Activated T-cell treated with anti-CD3 and anti-CD28 coated beads, Interleukin-2, amount 50 U/mL, for 4 hours (primary cell): ENCODE data around the gene TPM3. TPM values are rescaled to one million over a fixed set of nuclear protein-coding genes. Genes with fewer than 3 reads are reported as not detected.
"Not testable (repeated sequence)": the region's sequence is repeated elsewhere in the genome, so short reads cannot be mapped to it uniquely, and the experiment has no call there.

Source experiments
- ATAC-seq, 2 donors: fragments of 200-7000 bp; cut with Tn5 transposase; one replicate each; pipeline ENCODE4 v1.10.0; 2021
- DNase-seq: peaks from one replicate; pipeline ENCODE4 v3.0.0-alpha.2; 2020
- H3K27me3 Mint-ChIP-seq: one replicate; pipeline ENCODE4 v1.8.0; 2021; ENCODE audit warnings: low read depth, mixed read lengths
- H3K36me3 Mint-ChIP-seq: one replicate; pipeline ENCODE4 v1.8.0; 2022; ENCODE audit warnings: mixed read lengths; ENCODE audit not compliant: insufficient read depth
- H3K4me1 Mint-ChIP-seq: one replicate; pipeline ENCODE4 v1.8.0; 2021; ENCODE audit warnings: low read depth, mixed read lengths
- H3K4me3 Mint-ChIP-seq: one replicate; pipeline ENCODE4 v1.8.0; 2021; ENCODE audit warnings: mild to moderate bottlenecking, moderate library complexity, mixed read lengths
- H3K9me3 Mint-ChIP-seq: one replicate; pipeline ENCODE4 v1.8.0; 2021; ENCODE audit warnings: mixed read lengths
- total RNA-seq, 3 donors: library from RNA; stranded (reverse); gene quantifications; one replicate each; pipeline ENCODE4 v1.2.1, GENCODE V29; 2021

Gene TPM3
- total RNA-seq, 3 donors from 2014 or later, result 788 to 834 (median 808) TPM

- peak; percentile 98 for DNase-seq
- Mint-ChIP-seq H3K9me3 (peaks cover 3% of the 10 kb centered on the region), H3K36me3 (peaks cover 39% of the 10 kb centered on the region), H3K4me3 (peak within 1 kb of the TSS; percentile 97), H3K27me3 (no peaks in the 10 kb centered on the region), H3K4me1 (peaks cover 60% of the 10 kb centered on the region)
- ATAC-seq, result peak; percentile 89 to 90
Observed at GRCh38 chr1:154220071-154220969, 28.4 kb upstream of the TPM3 start, which contains the start of gene UBAP2L. TSS of gene UBAP2L (plus strand) at chr1:154220955. CDS start at chr1:154225124, 4,169 bp downstream.

- peaks cover 54% of the 10 kb centered on the region for H3K4me1 Mint-ChIP-seq
- no peaks in the 10 kb centered on the region for H3K27me3 Mint-ChIP-seq
- H3K9me3 Mint-ChIP-seq, result peaks cover 3% of the 10 kb centered on the region
- H3K36me3 Mint-ChIP-seq, result peaks cover 37% of the 10 kb centered on the region
- H3K4me3 Mint-ChIP-seq, result peak overlapping the region; percentile 97
- ATAC-seq (no peak), DNase-seq (no peak)
Observed at GRCh38 chr1:154219541-154219940, 27.6 kb upstream of the TPM3 start.

- Mint-ChIP-seq H3K27me3 (no peaks in the 10 kb centered on the region), H3K9me3 (peaks cover 3% of the 10 kb centered on the region), H3K4me1 (peaks cover 51% of the 10 kb centered on the region), H3K36me3 (peaks cover 40% of the 10 kb centered on the region), H3K4me3 (peak overlapping the region; percentile 97)
- no peak for DNase-seq
- no peak for ATAC-seq
Observed at GRCh38 chr1:154218545-154218944, 26.6 kb upstream of the TPM3 start.

- ATAC-seq (peak; percentile 90 to 93), DNase-seq (no peak)
- H3K36me3 Mint-ChIP-seq, result peaks cover 33% of the 10 kb centered on the region
- no peaks in the 10 kb centered on the region for H3K27me3 Mint-ChIP-seq
- H3K4me1 Mint-ChIP-seq, result peaks cover 37% of the 10 kb centered on the region
- H3K4me3 Mint-ChIP-seq, result no peak overlapping the region
- no peaks in the 10 kb centered on the region for H3K9me3 Mint-ChIP-seq
Observed at GRCh38 chr1:154213274-154213673, 21.4 kb upstream of the TPM3 start.

- no peaks in the 10 kb centered on the region for H3K9me3 Mint-ChIP-seq
- no peak for DNase-seq
- no peak overlapping the region for H3K4me3 Mint-ChIP-seq
- H3K27me3 Mint-ChIP-seq, result no peaks in the 10 kb centered on the region
- ATAC-seq, result no peak
- H3K36me3 Mint-ChIP-seq, result peaks cover 29% of the 10 kb centered on the region
- H3K4me1 Mint-ChIP-seq, result peaks cover 29% of the 10 kb centered on the region
Observed at GRCh38 chr1:154212083-154212482, 20.2 kb upstream of the TPM3 start.

- ATAC-seq (peak; percentile 20 to 22), DNase-seq (no peak)
- no peak overlapping the region for H3K4me3 Mint-ChIP-seq
- H3K4me1 Mint-ChIP-seq, result peaks cover 34% of the 10 kb centered on the region
- peaks cover 34% of the 10 kb centered on the region for H3K36me3 Mint-ChIP-seq
- H3K27me3 Mint-ChIP-seq, result no peaks in the 10 kb centered on the region
- no peaks in the 10 kb centered on the region for H3K9me3 Mint-ChIP-seq
Observed at GRCh38 chr1:154208677-154209388, 16.9 kb upstream of the TPM3 start.

- Mint-ChIP-seq H3K27me3 (no peaks in the 10 kb centered on the region), H3K9me3 (no peaks in the 10 kb centered on the region), H3K36me3 (peaks cover 30% of the 10 kb centered on the region), H3K4me3 (no peak overlapping the region), H3K4me1 (peaks cover 25% of the 10 kb centered on the region)
- no peak for ATAC-seq
- no peak for DNase-seq
Observed at GRCh38 chr1:154207262-154207661, 15.4 kb upstream of the TPM3 start.

- Mint-ChIP-seq H3K36me3 (peaks cover 27% of the 10 kb centered on the region), H3K4me3 (no peak within 1 kb of the TSS), H3K4me1 (peaks cover 22% of the 10 kb centered on the region), H3K9me3 (no peaks in the 10 kb centered on the region), H3K27me3 (no peaks in the 10 kb centered on the region)
- DNase-seq (no peak), ATAC-seq (peak; percentile 91)
Observed at GRCh38 chr1:154206196-154206595, 14.3 kb upstream of the TPM3 start, which contains the start of gene CFAP141. TSS of gene CFAP141 (minus strand) at chr1:154206333. CDS start at chr1:154206307, 26 bp downstream.

- not testable (repeated sequence) for DNase-seq, H3K27me3 Mint-ChIP-seq, H3K4me3 Mint-ChIP-seq, H3K9me3 Mint-ChIP-seq, ATAC-seq
- H3K4me1 Mint-ChIP-seq, result peaks cover 22% of the 10 kb centered on the region
- peaks cover 27% of the 10 kb centered on the region for H3K36me3 Mint-ChIP-seq
Observed at GRCh38 chr1:154205778-154206177, 13.9 kb upstream of the TPM3 start.

GRCh38 chr1:154199563-154199879 lies 7.6 kb upstream of the TPM3 start:
- no peak for ATAC-seq
- no peaks in the 10 kb centered on the region for H3K27me3 Mint-ChIP-seq
- H3K9me3 Mint-ChIP-seq, result no peaks in the 10 kb centered on the region
- no peaks in the 10 kb centered on the region for H3K36me3 Mint-ChIP-seq
- no peaks in the 10 kb centered on the region for H3K4me1 Mint-ChIP-seq
- no peak overlapping the region for H3K4me3 Mint-ChIP-seq
- DNase-seq, result no peak

GRCh38 chr1:154198756-154199562 lies 7.1 kb upstream of the TPM3 start:
- no peaks in the 10 kb centered on the region for H3K36me3 Mint-ChIP-seq
- peaks cover 3% of the 10 kb centered on the region for H3K27me3 Mint-ChIP-seq
- no peak overlapping the region for H3K4me3 Mint-ChIP-seq
- DNase-seq (peak; percentile 39), ATAC-seq (peak; percentile 61 to 73)
- no peaks in the 10 kb centered on the region for H3K4me1 Mint-ChIP-seq
- no peaks in the 10 kb centered on the region for H3K9me3 Mint-ChIP-seq

- no peak for DNase-seq
- no peak overlapping the region for H3K4me3 Mint-ChIP-seq
- H3K36me3 Mint-ChIP-seq, result no peaks in the 10 kb centered on the region
- ATAC-seq, result no peak
- no peaks in the 10 kb centered on the region for H3K9me3 Mint-ChIP-seq
- H3K27me3 Mint-ChIP-seq, result peaks cover 16% of the 10 kb centered on the region
- H3K4me1 Mint-ChIP-seq, result no peaks in the 10 kb centered on the region
Observed at GRCh38 chr1:154193821-154194220, 1.9 kb upstream of the TPM3 start.

GRCh38 chr1:154192476-154192875 lies 576 bp upstream of the TPM3 start:
- no peaks in the 10 kb centered on the region for H3K36me3 Mint-ChIP-seq
- H3K4me3 Mint-ChIP-seq, result no peak overlapping the region
- H3K4me1 Mint-ChIP-seq, result no peaks in the 10 kb centered on the region
- peaks cover 20% of the 10 kb centered on the region for H3K27me3 Mint-ChIP-seq
- ATAC-seq, result no peak
- no peaks in the 10 kb centered on the region for H3K9me3 Mint-ChIP-seq
- DNase-seq, result no peak

- H3K36me3 Mint-ChIP-seq, result no peaks in the 10 kb centered on the region
- no peak overlapping the region for H3K4me3 Mint-ChIP-seq
- H3K4me1 Mint-ChIP-seq, result no peaks in the 10 kb centered on the region
- H3K27me3 Mint-ChIP-seq, result peaks cover 20% of the 10 kb centered on the region
- DNase-seq (no peak), ATAC-seq (no peak)
- no peaks in the 10 kb centered on the region for H3K9me3 Mint-ChIP-seq
Observed at GRCh38 chr1:154190550-154190949, 1.4 kb downstream of the TPM3 start.
